IMR-90 (cell line): ENCODE data around the gene C9orf50. TPM values are rescaled to one million over a fixed set of nuclear protein-coding genes. Genes with fewer than 3 reads are reported as not detected.

ENCODE experiments used
- ATAC-seq: fragments of 200-7000 bp; cut with Tn5 transposase; 2 replicates; pipeline ENCODE4 v1.9.1; 2020; ENCODE audit warnings: low read depth, mild to moderate bottlenecking, moderate library complexity
- BruUV-seq: library from RNA; stranded (reverse); fragments of 400-500 nt; replicated peaks from 2 replicates; lab custom pipeline; 2021; lab: Mats Ljungman, UMichigan
- CTCF ChIA-PET: fragments of 300-600 bp; formaldehyde crosslinking; extraction: SDS; loops from one replicate; lab custom pipeline; 2021; ENCODE audit warnings: antibody characterized with exemption; lab: Yijun Ruan, JAX
- POLR2A ChIA-PET: fragments of 300-600 bp; sonication (Branson Sonifier 250); formaldehyde crosslinking; loops from one replicate; lab custom pipeline; 2022; ENCODE audit warnings: antibody characterized with exemption; ENCODE audit not compliant: unreplicated experiment; lab: Charles Lee
- DNase-seq: peaks from one replicate; pipeline ENCODE4 v3.0.0; 2013
- H2AFZ ChIP-seq: replicated peaks from 2 replicates; pipeline ENCODE3; 2013; ENCODE audit warnings: low read length, mild to moderate bottlenecking; ENCODE audit not compliant: poor library complexity
- H2AK5ac ChIP-seq: 2 replicates; pipeline ENCODE4 v1.6.1; 2013; ENCODE audit warnings: low read depth, low read length, inconsistent platforms
- H2AK9ac ChIP-seq: replicated peaks from 2 replicates; pipeline ENCODE3; 2013; ENCODE audit warnings: mild to moderate bottlenecking, low read depth, low read length, moderate library complexity; ENCODE audit not compliant: poor library complexity
- H2BK120ac ChIP-seq: 2 replicates; pipeline ENCODE4 v1.6.1; 2013; ENCODE audit warnings: low read depth, low read length, inconsistent platforms
- H2BK15ac ChIP-seq: 3 replicates; pipeline ENCODE4 v1.6.1; 2013; ENCODE audit warnings: low read depth, low read length, inconsistent platforms
- H2BK20ac ChIP-seq: 2 replicates; pipeline ENCODE4 v1.6.1; 2013; ENCODE audit warnings: low read depth, mild to moderate bottlenecking, inconsistent platforms, low read length, moderate library complexity
- H2BK5ac ChIP-seq: 2 replicates; pipeline ENCODE4 v1.6.1; 2013; ENCODE audit warnings: mild to moderate bottlenecking, low read depth, low read length, inconsistent platforms; ENCODE audit not compliant: poor library complexity, severe bottlenecking
- H3K14ac ChIP-seq: replicated peaks from 2 replicates; pipeline ENCODE4 v1.6.1; 2013; ENCODE audit warnings: low read depth, low read length, inconsistent platforms
- H3K18ac ChIP-seq: 2 replicates; pipeline ENCODE4 v1.6.1; 2013; ENCODE audit warnings: low read depth, low read length, control low read depth
- H3K23ac ChIP-seq: 2 replicates; pipeline ENCODE4 v1.6.1; 2013; ENCODE audit warnings: low read depth, low read length, inconsistent platforms
- H3K27ac ChIP-seq: 2 replicates; pipeline ENCODE4 v1.5.1; 2013; ENCODE audit warnings: mild to moderate bottlenecking, control low read depth, low read length; ENCODE audit not compliant: insufficient read depth
- H3K27me3 ChIP-seq: 2 replicates; pipeline ENCODE4 v1.6.1; 2013; ENCODE audit warnings: low read length; ENCODE audit not compliant: control insufficient read depth, insufficient read depth
- H3K36me3 ChIP-seq: 2 replicates; pipeline ENCODE4 v1.6.1; 2013; ENCODE audit warnings: low read length, mixed read lengths; ENCODE audit not compliant: control insufficient read depth, insufficient read depth
- H3K4ac ChIP-seq: 2 replicates; pipeline ENCODE4 v1.6.1; 2013; ENCODE audit warnings: low read depth, low read length, inconsistent platforms
- H3K4me1 ChIP-seq: 2 replicates; pipeline ENCODE4 v1.6.1; 2013; ENCODE audit warnings: low read length, mixed read lengths; ENCODE audit not compliant: control insufficient read depth, insufficient read depth
- H3K4me2 ChIP-seq: 2 replicates; pipeline ENCODE4 v1.6.1; 2013; ENCODE audit warnings: low read depth, mild to moderate bottlenecking, control low read depth, low read length, moderate library complexity
- H3K4me3 ChIP-seq: 2 replicates; pipeline ENCODE4 v1.5.1; 2013; ENCODE audit warnings: low read depth, mild to moderate bottlenecking, control low read depth, low read length, moderate library complexity; ENCODE audit not compliant: insufficient read depth
- H3K56ac ChIP-seq: 2 replicates; pipeline ENCODE4 v1.6.1; 2013; ENCODE audit warnings: low read length, inconsistent platforms; ENCODE audit not compliant: insufficient read depth; ENCODE audit errors: extremely low read depth
- H3K79me1 ChIP-seq, 2 experiments: 2 replicates each; pipeline ENCODE4 v1.6.1; 2013; ENCODE audit warnings: low read length in 2 of 2, inconsistent platforms in 1 of 2, low read depth in 1 of 2
- H3K9ac ChIP-seq: 2 replicates; pipeline ENCODE4 v1.6.1; 2013; ENCODE audit warnings: low read depth, low read length, control low read depth
- H3K9me1 ChIP-seq: 2 replicates; pipeline ENCODE4 v1.6.1; 2013; ENCODE audit warnings: low read length, inconsistent platforms; ENCODE audit not compliant: insufficient read depth
- H3K9me3 ChIP-seq: 2 replicates; pipeline ENCODE4 v1.6.1; 2013; ENCODE audit warnings: low read length; ENCODE audit not compliant: control insufficient read depth, insufficient read depth
- H4K20me1 ChIP-seq: 2 replicates; pipeline ENCODE4 v1.6.1; 2013; ENCODE audit warnings: low read length, inconsistent platforms; ENCODE audit not compliant: insufficient read depth
- H4K5ac ChIP-seq: 2 replicates; pipeline ENCODE4 v1.6.1; 2013; ENCODE audit warnings: mild to moderate bottlenecking, low read depth, low read length, control low read depth
- H4K8ac ChIP-seq, 2 experiments: 2 replicates each; pipeline ENCODE4 v1.6.1; 2013; ENCODE audit warnings: low read depth in 2 of 2, low read length in 2 of 2, control low read depth in 1 of 2, inconsistent platforms in 1 of 2
- H4K91ac ChIP-seq: 2 replicates; pipeline ENCODE4 v1.6.1; 2013; ENCODE audit warnings: low read depth, low read length, inconsistent platforms; ENCODE audit not compliant: insufficient read depth
- CEBPB ChIP-seq: IDR thresholded peaks from 2 replicates; pipeline ENCODE4 v1.6.1; 2012; ENCODE audit warnings: low read depth, low read length, improper control_type of control experiment
- RAD21 ChIP-seq: IDR thresholded peaks from 2 replicates; pipeline ENCODE4 v1.6.1; 2012; ENCODE audit warnings: low read length, improper control_type of control experiment
- SMC3 ChIP-seq: fragments of 150-350 bp; IDR thresholded peaks from 2 replicates; pipeline ENCODE4 v1.6.1; 2016; ENCODE audit warnings: low read depth, mild to moderate bottlenecking, antibody characterized with exemption, low read length, moderate library complexity
- WGBS, 2 experiments: methylation state at CpG; one replicate each; pipeline versions ENCODE4 v1.1.5 to v1.1.7; 2013; ENCODE audit warnings: missing lambda C conversion rate in 2 of 2; ENCODE audit not compliant: insufficient read length in 1 of 2; ENCODE audit errors: extremely low coverage in 2 of 2; 5-methylcytosine and 5-hydroxymethylcytosine counted together
- dilution Hi-C: fragments of 300-500 bp; cut with HindIII; formaldehyde crosslinking; loops from one replicate; pipeline ENCODE4 v1.14.3; 2018; ENCODE audit warnings: low sequenced_read_pairs; ENCODE audit not compliant: unreplicated experiment
- in situ Hi-C: fragments of 300-500 bp; cut with MboI; formaldehyde crosslinking; loops from 3 replicates; pipeline ENCODE4 v1.14.3; 2019; ENCODE audit warnings: low sequenced_read_pairs, inconsistent platforms, mixed read lengths
- intact Hi-C: fragments of 100-400 bp; cut with micrococcal nuclease; formaldehyde crosslinking; loops from 2 replicates; pipeline ENCODE4 v1.10.0; 2022
- polyA plus RNA-seq, 3 experiments: library from polyadenylated mRNA; depleted of rRNA; stranded (reverse); fragments of >200 nt; gene quantifications; 2 replicates each; pipeline ENCODE4 v1.2.3, GENCODE V29; 2012; ENCODE audit warnings: low replicate concordance in 1 of 3
- total RNA-seq: library from RNA; depleted of rRNA; stranded (reverse); fragments of >200 nt; gene quantifications from 2 replicates; pipeline ENCODE4 v1.2.3, GENCODE V29; 2012

Gene C9orf50
- total and polyA plus RNA-seq, 2 of the 4 experiments (the other 2 are of a cell fraction): 0.09 TPM; not detected in 1

DNA sequence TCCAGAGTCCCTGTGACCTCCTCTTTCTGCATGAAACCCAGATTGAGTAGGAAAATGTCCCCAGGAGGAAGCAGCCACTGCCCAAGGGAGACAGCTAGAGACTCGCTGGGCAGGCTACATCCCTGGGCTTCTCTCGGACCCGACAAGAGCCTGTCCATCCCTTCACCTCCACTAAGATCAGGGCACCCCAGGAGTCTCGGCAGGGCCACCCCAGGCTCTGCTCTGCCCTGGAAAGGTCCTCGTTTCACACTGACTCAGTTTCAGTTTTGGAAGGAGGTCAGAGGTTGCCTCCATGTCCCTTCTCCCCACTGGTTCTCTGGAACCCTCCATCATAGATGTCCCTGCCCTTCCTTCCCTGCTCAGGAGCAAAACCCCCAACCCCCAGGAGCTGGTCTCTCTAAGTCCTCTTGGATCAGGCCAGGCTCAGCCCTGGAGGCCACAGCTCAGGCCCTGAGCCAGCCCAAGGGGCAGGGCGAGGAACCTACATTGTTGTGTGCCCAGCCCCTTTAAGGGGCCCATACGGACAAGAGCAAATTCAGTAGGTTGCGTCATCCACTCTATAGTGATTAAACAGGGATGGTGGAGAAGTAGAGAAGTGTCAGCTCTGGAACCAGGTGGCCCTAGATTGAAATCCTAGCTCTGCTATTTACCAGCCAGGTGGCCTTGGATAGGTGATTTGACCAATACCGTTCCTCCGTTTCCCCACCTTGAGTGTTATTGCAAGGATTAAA is 37.4 kb downstream of the C9orf50 start:
- Histone ChIP-seq H4K20me1 (no peaks in the 10 kb centered on the region), H3K18ac (no peak overlapping the region), H3K27me3 (no peaks in the 10 kb centered on the region), H3K23ac (no peak overlapping the region), H2AK9ac (no peak overlapping the region), H2BK5ac (peak overlapping the region; percentile 40), H3K4ac (no peak overlapping the region), H4K91ac (no peak overlapping the region), H2AK5ac (0 out of 2 replicates have a peak overlapping the region, but pooled peaks have one; percentile 2), H3K9me3 (no peaks in the 10 kb centered on the region), H3K4me2 (no peak overlapping the region), H3K4me1 (peaks cover 13% of the 10 kb centered on the region), H4K8ac (peak overlapping the region in 1 of 2 experiments; percentile 40; a peak in 2 of 4 replicates), H3K4me3 (no peak overlapping the region), H3K36me3 (0 out of 2 replicates have a peak, but pooled peaks cover 1% of the 10 kb centered on the region), H3K9ac (no peak overlapping the region), H3K27ac (no peak overlapping the region), H3K79me1 (no peaks in the 10 kb centered on the region), H3K9me1 (peaks cover 12% of the 10 kb centered on the region; the same call in 1 of the 2 replicates), H4K5ac (peak overlapping the region; percentile 9; the same call in 1 of the 2 replicates), H2BK20ac (peak overlapping the region; percentile 9), H2AFZ (peak overlapping the region; percentile 54), H3K14ac (0 out of 2 replicates have a peak overlapping the region, but pooled peaks have one; percentile 2), H2BK120ac (peak overlapping the region; percentile 52; the same call in 1 of the 2 replicates), H2BK15ac (no peak overlapping the region; the same call in 2 of the 3 replicates), H3K56ac (no peak overlapping the region)
- TF ChIP-seq CEBPB: peak; percentile 86
- TF ChIP-seq RAD21: no peak
- TF ChIP-seq SMC3: no peak
- ChIA-PET POLR2A (no interaction called here), CTCF (interaction anchor here (1.1 kb wide), 1 partner anchor 8 kb away, joined by 4 read pairs; no protein-coding TSS in a partner anchor)
- ATAC-seq: peak; percentile 38; the same call in 1 of the 2 replicates
- DNase-seq: no peak
- intact Hi-C loops (no loop called here), dilution Hi-C loops (no loop called here), in situ Hi-C loops (no loop called here)
- 100% methylated on average over 1 of the region's 10 CpGs; no CpG with 5 or more reads in 1 of the 2 experiments for WGBS, 2 experiments
- BruUV-seq: no TSS peak
